ENCODE data around the gene GALNS. TPM values are rescaled to one million over a fixed set of nuclear protein-coding genes. Genes with fewer than 3 reads are reported as not detected.

GALNS gene
- total RNA-seq, 1 donor from 2014 or later: 62.2 TPM

DNA sequence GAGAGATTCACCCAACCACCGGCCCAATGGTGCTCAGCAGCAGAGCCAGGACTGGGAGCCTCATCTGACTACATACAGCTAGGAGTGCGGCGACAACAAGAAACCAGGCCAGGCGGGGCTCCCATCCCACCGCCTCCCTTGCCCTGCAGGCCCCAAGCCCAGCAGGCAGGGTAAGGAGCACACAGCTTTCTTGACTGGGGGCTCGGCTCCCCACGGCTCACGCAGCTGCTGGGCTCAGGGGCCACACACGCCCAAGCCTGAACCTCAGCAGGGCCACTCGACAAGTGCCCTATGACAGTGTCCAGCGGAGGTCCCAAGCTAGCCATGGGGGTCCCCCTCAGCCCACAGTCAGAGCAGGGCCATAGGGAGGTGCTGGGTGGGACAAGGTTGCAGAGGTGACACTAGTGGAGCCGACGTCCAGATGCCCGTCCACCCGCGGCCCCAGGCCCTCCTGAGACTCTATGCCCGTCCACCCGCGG lies 85.4 kb downstream of the GALNS start:
- Histone ChIP-seq H3K4me3 (no peak overlapping the region), H3K9me3 (no peaks in the 10 kb centered on the region), H3K27me3 (no peaks in the 10 kb centered on the region), H3K36me3 (no peaks in the 10 kb centered on the region), H3K4me1 (peaks cover 26 to 39% of the 10 kb centered on the region in 2 donors), H3K27ac (no peak overlapping the region)
- intact Hi-C loops (cut with DNase I): no loop called here
- DNase-seq (ENCODE audit: low spot score in 2 of 2): no peak
- no peak for TF ChIP-seq CTCF (IDR thresholded peaks at IDR 0.05)

DNA sequence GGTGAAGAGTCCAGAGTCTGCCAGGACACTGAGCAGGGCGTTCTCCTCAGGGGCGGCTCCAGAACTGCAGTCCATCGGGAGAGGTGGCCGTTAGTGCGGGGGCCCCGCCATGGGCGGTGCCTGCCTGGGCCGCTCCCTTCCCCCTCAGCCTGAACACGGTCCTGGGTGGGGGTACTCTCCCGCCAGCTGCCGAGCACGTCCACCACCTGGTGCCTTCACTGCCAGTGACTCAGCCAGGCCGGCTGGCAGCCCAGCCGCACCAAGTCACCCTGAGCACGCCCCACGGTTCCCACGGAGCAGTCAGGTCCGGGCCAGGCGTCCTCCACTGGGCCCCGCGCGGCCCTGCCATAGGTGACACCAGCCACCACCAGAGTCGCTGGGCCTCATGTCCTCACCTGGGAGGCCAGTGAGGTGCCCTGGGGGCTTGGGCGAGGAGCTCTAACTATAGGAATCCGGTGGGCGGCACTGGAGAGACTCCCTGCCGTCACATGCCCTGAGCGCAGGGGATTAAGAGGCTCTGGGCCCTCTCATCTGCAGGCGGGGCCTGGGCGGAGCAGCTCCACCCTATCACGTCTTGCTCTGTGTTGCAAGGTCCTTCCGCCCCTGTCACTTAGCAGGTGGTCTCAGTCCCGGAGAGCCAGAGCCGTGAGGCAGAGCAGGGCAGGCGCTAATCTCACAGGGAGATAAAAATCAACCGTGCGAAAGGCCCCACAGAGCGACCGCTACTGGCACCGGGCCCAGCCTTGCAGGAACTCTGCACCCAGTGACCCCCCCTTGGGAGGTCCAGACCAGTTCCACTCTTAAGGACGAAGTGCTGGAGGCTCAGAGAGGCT lies 86.1 kb downstream of the GALNS start:
- no peak for TF ChIP-seq CTCF (IDR thresholded peaks at IDR 0.05)
- no peak overlapping the region for H3K4me3 ChIP-seq
- intact Hi-C loops (cut with DNase I): no loop called here

DNA sequence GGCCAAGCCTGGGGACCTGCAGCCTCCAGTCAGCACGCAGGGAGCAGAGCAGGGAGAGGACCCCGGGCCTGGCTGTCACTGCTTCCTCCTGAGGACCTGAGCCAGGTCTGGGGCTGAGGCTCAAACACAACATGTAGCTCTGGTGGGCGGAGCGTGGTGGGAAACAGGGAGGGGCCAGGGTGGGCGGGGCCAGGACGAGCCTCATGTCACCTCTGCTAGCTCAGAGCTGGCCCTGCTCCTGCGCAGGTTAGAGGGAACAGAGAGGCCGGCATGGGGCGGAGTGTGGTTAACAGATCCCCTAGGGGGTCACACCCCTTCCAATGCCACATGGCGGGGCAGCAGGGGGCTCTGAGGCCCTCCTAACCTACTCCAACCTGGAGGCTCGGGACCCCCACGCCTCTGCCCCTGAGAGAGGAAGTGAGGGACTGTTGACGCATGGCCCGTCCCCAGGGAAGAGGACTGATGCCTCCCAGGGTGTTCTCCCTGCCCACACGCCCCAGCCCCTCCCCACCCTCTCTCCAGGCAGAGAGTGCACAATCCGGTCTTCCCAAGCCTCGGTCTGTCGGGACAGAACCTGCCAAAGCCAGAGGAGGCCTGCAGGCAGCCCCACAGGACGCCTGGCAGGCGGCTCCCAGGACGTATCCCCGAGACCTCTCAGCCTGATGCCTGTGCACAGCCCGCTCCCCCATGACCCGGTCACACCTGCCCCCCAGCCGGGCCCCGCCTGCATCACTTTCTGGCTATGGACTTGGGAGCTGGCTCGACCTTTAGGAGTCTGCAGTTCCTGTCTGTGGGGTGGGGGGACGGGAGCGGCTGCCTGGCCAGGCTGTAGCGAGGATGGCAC lies 86.9 kb downstream of the GALNS start:
- intact Hi-C loops (cut with DNase I): loop anchor here (2.0 kb wide), 1 partner anchor 15 kb away; the partner anchor contains the start of gene PIEZO1
- H3K9me3 ChIP-seq: no peaks in the 10 kb centered on the region
- H3K36me3 ChIP-seq: no peaks in the 10 kb centered on the region
- H3K4me3 ChIP-seq: no peak overlapping the region
- peaks cover 26 to 39% of the 10 kb centered on the region in 2 donors for H3K4me1 ChIP-seq
- DNase-seq (ENCODE audit: low spot score in 2 of 2): no peak
- no peaks in the 10 kb centered on the region for H3K27me3 ChIP-seq
- no peak for TF ChIP-seq CTCF (IDR thresholded peaks at IDR 0.05)
- H3K27ac ChIP-seq: no peak overlapping the region

More for the DNA sequence above, 86.1 kb downstream of the GALNS start:
- Histone ChIP-seq H3K27ac (no peak overlapping the region), H3K9me3 (no peaks in the 10 kb centered on the region), H3K4me1 (peaks cover 26 to 39% of the 10 kb centered on the region in 2 donors), H3K36me3 (no peaks in the 10 kb centered on the region), H3K27me3 (no peaks in the 10 kb centered on the region)
- DNase-seq (ENCODE audit: low spot score in 2 of 2): no peak

- H3K27me3 ChIP-seq: no peaks in the 10 kb centered on the region
- H3K36me3 ChIP-seq: peaks cover 0 to 5% of the 10 kb centered on the region in 2 donors
- H3K9me3 ChIP-seq: no peaks in the 10 kb centered on the region
- H3K4me1 ChIP-seq: peaks cover 21 to 32% of the 10 kb centered on the region in 2 donors
- intact Hi-C loops (cut with DNase I): loop anchor here (2.0 kb wide), 1 partner anchor 17 kb away; the partner anchor contains the start of gene PIEZO1
- H3K4me3 ChIP-seq: peak overlapping the region in 1 of 2 donors; percentile 5
- DNase-seq (ENCODE audit: low spot score in 2 of 2): peak in 1 of 2 donors; percentile 77
- peak overlapping the region; percentile 14 to 20 for H3K27ac ChIP-seq
- no peak for TF ChIP-seq CTCF (IDR thresholded peaks at IDR 0.05)
These were observed 88.5 kb downstream of the GALNS start for GRCh38 chr16:88768071-88768783.

DNA sequence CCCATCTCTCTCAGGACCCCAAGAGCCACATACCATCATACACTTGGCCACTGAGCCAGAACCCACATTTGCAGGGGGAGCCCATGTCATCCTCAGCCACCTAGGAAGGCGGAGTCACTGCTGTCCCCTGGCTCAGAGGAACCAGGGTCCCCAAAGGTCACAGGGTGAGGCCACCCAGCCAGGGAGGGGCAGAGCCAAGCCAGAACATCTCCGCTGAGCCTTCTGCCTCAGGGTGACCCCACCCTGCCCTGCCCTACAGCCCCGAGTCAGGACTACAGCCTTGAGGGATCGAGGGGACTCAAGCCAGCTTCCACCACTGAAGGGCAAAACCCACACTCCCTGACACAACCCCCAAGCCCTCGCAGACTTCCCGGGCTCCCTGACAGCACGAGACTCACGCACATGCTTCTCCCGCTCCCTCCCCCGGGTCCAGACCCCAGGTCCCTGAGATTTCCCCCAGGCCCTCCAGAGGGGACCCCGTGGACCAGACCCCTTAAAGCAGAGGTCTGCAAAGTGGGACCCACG lies 89.1 kb downstream of the GALNS start:
- DNase-seq (ENCODE audit: low spot score in 2 of 2): no peak
- peaks cover 15 to 26% of the 10 kb centered on the region in 2 donors for H3K4me1 ChIP-seq
- H3K27me3 ChIP-seq: no peaks in the 10 kb centered on the region
- no peak for TF ChIP-seq CTCF (IDR thresholded peaks at IDR 0.05)
- H3K9me3 ChIP-seq: no peaks in the 10 kb centered on the region
- H3K4me3 ChIP-seq: no peak overlapping the region
- H3K27ac ChIP-seq: peak overlapping the region; percentile 14 to 20
- H3K36me3 ChIP-seq: peaks cover 0 to 5% of the 10 kb centered on the region in 2 donors
- intact Hi-C loops (cut with DNase I): loop anchor here (2.0 kb wide), 1 partner anchor 17 kb away; the partner anchor contains the start of gene PIEZO1

Measured in ascending aorta (tissue), 2 donors.